NB4 (cell line): Measurements from ENCODE around the gene FOCAD.
"Not testable (repeated sequence)": the region's sequence is repeated elsewhere in the genome, so short reads cannot be mapped to it uniquely, and the experiment has no call there.

ENCODE experiments used
- CTCF ChIP-seq: IDR thresholded peaks from one replicate; pipeline ENCODE4 v1.5.1; 2012; ENCODE audit warnings: low read depth, low read length
- MAX ChIP-seq: IDR thresholded peaks from 2 replicates; pipeline ENCODE4 v1.6.1; 2011; ENCODE audit warnings: low read depth, low read length
- POLR2A ChIP-seq: IDR thresholded peaks from 2 replicates; pipeline ENCODE4 v1.6.1; 2011; ENCODE audit warnings: mild to moderate bottlenecking; ENCODE audit not compliant: insufficient read length; ENCODE audit errors: extremely low read depth

GRCh38 chr9:20973246-20973947 lies 289.3 kb downstream of the FOCAD start:
- not testable (repeated sequence) for TF ChIP-seq POLR2A, CTCF, MAX
